GM19463 (cell line): ENCODE measurements around the gene TTC12.

Experiments used
- ATAC-seq: cut with Tn5 transposase; IDR thresholded peaks from one replicate; pipeline ENCODE4 v1.9.1; 2021; ENCODE audit warnings: mild to moderate bottlenecking, moderate library complexity; ENCODE audit not compliant: unreplicated experiment

Gene TTC12

GRCh38 chr11:113314389-113315301 is at the start of gene TTC12:
Gene TTC12, plus strand, starts transcription at chr11:113314583. Its CDS starts 1,675 bp downstream, at chr11:113316258.
- peak; percentile 99 for ATAC-seq

- no peak for ATAC-seq
These were observed 49.0 kb upstream of the TTC12 start for GRCh38 chr11:113265362-113265761.

GRCh38 chr11:113267493-113267892 is 46.9 kb upstream of the TTC12 start:
- no peak for ATAC-seq

GRCh38 chr11:113269096-113269495 is 45.3 kb upstream of the TTC12 start:
- no peak for ATAC-seq

- ATAC-seq = no peak
These were observed 44.7 kb upstream of the TTC12 start for GRCh38 chr11:113269636-113270035.

GRCh38 chr11:113270080-113270479 is 44.3 kb upstream of the TTC12 start:
- ATAC-seq = no peak

GRCh38 chr11:113271551-113272245 is 42.7 kb upstream of the TTC12 start:
- no peak for ATAC-seq

- no peak for ATAC-seq
These were observed 42.1 kb upstream of the TTC12 start for GRCh38 chr11:113272281-113272680.

GRCh38 chr11:113272927-113273615 is 41.3 kb upstream of the TTC12 start:
- no peak for ATAC-seq

GRCh38 chr11:113273720-113274119 is 40.7 kb upstream of the TTC12 start:
- ATAC-seq = no peak

- ATAC-seq = no peak
These were observed 39.4 kb upstream of the TTC12 start for GRCh38 chr11:113274713-113275582.

- no peak for ATAC-seq
These were observed 38.8 kb upstream of the TTC12 start for GRCh38 chr11:113275602-113276001.

- no peak for ATAC-seq
These were observed 37.9 kb upstream of the TTC12 start for GRCh38 chr11:113276466-113276865.

- ATAC-seq = no peak
These were observed 36.5 kb upstream of the TTC12 start for GRCh38 chr11:113277907-113278306.

- no peak for ATAC-seq
These were observed 35.9 kb upstream of the TTC12 start for GRCh38 chr11:113278481-113278880.

- no peak for ATAC-seq
These were observed 35.5 kb upstream of the TTC12 start for GRCh38 chr11:113278925-113279324.

- no peak for ATAC-seq
These were observed 34.8 kb upstream of the TTC12 start for GRCh38 chr11:113279591-113279990.

GRCh38 chr11:113281052-113281725 is 33.2 kb upstream of the TTC12 start:
- ATAC-seq = no peak

GRCh38 chr11:113282898-113283437 is 31.4 kb upstream of the TTC12 start:
- no peak for ATAC-seq

- ATAC-seq = no peak
These were observed 30.5 kb upstream of the TTC12 start for GRCh38 chr11:113283881-113284280.
